OCI-LY3 (cell line): Measurements from ENCODE around the gene CFAP410.

Source experiments
- EZH2phosphoT487 ChIP-seq: fragments of 200-600 bp; shearing (Covaris generic); IDR thresholded peaks from 2 replicates; pipeline ENCODE4 v1.6.1; 2018; ENCODE audit warnings: antibody characterized with exemption, mixed run types, low read depth
- TF ChIP-seq, protein P1 (sequence below): fragments of 200-600, 300-600 bp; sonication (generic); IDR thresholded peaks from 2 replicates; pipeline ENCODE4 v1.5.1; 2014; ENCODE audit warnings: antibody characterized with exemption, low read length, low read depth

DNA sequence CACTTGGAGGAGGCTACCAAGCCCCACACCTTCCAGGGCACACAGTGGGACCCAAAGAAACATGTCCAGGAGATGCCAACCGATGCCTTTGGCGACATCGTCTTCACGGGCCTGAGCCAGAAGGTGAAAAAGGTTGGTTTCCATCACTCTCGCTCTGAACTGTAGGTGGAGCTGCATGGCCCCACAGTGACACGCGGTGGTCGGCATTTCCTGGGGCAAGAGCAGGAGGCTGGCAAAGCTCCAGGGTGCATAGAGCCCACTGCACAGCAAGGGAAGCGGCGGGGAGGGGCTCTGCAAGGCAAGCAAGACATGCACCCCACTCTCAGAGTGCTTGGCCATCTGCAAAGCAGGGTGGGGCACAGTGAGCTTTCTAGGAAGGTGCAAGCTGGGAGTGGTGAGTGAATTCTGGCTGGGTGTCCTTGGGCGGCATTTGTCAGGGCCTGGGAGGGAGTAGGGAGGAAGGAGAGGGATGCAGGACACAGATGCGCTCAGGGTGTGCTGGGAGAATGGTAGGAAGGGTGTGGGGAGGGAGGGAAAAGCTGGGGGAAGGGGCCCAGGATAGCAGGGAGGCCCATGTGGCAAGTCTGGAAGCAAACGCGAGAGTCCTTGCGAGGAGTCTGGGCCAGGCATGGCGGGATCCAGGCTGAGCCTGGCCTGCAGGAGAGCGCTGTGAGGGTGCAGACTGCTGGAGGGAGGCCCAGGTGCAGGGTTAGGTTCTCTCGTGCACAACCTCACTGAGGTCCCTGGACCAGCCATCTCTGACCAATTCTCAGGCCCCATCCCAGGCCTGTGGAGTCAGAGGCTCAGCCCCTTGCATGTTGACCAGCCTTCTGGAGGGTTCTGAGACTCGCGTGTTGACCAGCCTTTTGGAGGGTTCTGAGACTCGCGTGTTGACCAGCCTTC is 25.2 kb upstream of the CFAP410 start:
- TF ChIP-seq, protein P1, sequence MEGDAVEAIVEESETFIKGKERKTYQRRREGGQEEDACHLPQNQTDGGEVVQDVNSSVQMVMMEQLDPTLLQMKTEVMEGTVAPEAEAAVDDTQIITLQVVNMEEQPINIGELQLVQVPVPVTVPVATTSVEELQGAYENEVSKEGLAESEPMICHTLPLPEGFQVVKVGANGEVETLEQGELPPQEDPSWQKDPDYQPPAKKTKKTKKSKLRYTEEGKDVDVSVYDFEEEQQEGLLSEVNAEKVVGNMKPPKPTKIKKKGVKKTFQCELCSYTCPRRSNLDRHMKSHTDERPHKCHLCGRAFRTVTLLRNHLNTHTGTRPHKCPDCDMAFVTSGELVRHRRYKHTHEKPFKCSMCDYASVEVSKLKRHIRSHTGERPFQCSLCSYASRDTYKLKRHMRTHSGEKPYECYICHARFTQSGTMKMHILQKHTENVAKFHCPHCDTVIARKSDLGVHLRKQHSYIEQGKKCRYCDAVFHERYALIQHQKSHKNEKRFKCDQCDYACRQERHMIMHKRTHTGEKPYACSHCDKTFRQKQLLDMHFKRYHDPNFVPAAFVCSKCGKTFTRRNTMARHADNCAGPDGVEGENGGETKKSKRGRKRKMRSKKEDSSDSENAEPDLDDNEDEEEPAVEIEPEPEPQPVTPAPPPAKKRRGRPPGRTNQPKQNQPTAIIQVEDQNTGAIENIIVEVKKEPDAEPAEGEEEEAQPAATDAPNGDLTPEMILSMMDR, result no peak
- TF ChIP-seq EZH2phosphoT487, result no peak
